GM18502 (cell line): ENCODE measurements around the gene HEATR9.

Experiments
- ATAC-seq: cut with Tn5 transposase; IDR thresholded peaks from one replicate; pipeline ENCODE4 v1.9.1; 2021; ENCODE audit warnings: mild to moderate bottlenecking; ENCODE audit not compliant: unreplicated experiment, poor library complexity

HEATR9 gene

DNA sequence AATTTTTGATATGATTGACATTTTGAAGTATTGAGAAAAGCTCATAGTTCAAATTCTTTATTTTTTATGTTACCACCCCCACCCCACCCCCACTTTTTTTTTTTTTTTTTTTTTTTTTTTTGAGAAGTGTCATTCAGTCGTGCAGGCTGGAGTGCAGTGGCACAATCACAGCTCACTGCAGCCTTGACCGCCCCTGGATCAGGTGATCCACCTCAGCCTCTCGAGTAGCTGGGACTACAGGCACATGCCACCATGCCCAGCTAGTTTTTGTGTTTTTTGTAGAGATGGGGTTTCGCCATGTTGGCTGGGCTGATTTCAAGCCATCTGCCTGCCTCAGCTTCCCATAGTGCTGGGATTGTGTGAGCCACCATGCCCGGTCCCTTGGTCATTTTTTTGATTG is 52.0 kb downstream of the HEATR9 start:
- ATAC-seq, result no peak

DNA sequence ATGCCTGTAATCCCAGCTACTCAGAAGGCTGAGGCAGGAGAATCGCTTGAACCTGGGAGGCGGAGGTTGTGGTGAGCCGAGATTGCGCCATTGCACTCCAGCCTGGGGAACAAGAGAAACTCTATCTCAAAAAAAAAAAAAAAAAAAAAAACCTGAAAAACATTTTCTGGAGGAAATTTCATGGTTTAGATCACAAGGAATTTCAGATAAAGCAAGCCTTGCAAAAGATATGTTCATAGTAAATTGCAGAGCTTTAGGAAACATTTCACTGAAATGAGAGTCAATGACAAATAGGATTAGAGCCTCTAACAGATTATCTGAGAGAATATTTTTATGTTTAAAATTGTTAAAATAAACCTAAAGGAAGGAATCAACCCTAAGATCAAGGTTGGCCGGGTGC is 56.2 kb downstream of the HEATR9 start:
- no peak for ATAC-seq

DNA sequence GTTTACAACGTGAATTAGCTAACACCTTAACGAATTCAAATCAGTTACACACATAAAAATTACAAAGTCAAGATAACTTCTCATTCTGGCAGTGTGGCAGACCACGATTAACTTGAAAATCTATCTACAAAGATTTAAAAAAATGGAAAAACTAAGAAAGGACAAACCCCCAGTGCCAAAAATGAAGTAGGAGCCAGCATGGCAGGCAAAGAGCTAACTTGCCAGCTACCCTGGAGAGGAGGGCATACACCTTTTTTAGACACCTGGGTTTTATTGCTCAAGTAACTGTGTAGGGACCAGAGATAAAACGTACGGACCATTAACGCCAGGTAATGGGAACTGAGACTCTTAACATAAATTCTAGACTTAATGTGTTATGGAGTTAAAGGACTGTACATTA is 56.9 kb downstream of the HEATR9 start:
- ATAC-seq, result no peak

DNA sequence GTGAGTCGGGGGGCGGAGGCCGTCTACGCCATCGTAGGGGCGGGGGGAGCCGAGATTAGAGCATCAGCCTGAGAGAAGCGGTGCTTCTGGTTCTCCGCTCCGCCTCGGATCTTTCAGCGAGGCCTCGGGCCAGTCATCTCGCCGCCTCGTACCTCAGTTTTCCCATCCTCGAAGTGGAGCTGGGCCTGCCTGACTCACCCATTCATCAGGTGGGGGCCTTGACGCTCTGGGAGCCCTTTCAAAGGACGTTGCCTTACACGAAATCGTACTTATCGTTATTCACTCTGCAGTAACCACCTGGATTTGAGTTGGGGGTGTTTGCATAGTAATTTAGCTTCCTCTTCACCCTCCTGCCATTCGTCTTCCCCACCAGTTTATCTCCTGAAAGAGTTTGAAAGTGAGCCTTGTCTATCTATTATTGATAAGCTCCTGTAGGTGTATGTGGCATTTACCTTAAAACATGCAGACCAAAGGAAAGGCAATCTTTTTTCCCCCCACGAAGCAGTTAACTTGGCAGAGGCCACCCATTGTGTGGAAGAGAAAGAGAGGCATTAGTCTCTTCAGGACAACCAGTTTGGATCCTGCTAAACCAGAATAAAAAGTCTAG is 58.7 kb downstream of the HEATR9 start:
- ATAC-seq, result no peak

DNA sequence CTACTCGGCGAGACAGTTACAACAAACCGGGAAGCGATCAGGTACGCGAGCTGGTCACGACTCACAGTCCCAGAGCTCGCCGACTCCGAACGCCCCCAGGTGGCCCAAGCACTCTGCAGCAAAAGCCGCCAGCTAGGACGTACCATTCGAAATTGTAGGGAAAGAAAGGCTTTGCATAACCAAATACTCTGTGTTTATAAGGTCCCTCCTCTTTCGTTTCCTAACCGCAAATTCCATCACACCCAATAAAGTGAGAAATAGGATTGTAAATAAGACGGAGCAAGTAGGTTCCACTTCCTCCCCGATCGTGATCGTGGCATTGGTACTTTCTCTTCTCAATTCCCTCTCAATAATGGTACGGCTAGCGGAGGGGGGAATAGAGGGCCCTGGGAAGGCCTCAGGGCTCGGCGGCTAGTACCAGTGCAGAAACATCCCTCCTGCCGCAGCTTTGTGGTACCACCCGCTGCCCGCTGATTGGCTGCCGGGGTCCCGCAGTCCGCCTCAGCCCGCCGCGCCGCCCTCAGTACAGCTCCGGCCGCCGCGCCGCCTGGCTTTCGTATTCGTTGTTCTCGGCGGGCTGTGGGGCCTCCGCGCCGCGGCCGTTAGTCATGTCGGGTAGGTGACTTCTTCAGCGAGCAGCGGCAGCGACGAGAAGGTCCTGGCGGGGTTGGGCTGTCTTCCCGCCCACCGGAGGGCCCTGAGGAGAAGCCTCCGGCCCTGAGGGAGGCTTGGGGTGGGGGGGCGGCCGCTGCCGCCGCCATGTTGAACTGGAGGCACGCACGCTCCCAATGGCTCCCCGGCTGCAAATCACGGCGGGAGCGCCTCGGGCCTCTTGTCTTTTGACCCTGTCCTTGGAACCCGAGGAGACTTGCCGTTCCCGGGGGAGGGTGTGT is 59.5 kb downstream of the HEATR9 start, which contains the start of gene TAF15:
Gene TAF15 (plus strand): TSS at position 523 of the 893 bp plus-strand sequence. CDS start 86 bp downstream, at position 609.
- peak; percentile 93 for ATAC-seq

DNA sequence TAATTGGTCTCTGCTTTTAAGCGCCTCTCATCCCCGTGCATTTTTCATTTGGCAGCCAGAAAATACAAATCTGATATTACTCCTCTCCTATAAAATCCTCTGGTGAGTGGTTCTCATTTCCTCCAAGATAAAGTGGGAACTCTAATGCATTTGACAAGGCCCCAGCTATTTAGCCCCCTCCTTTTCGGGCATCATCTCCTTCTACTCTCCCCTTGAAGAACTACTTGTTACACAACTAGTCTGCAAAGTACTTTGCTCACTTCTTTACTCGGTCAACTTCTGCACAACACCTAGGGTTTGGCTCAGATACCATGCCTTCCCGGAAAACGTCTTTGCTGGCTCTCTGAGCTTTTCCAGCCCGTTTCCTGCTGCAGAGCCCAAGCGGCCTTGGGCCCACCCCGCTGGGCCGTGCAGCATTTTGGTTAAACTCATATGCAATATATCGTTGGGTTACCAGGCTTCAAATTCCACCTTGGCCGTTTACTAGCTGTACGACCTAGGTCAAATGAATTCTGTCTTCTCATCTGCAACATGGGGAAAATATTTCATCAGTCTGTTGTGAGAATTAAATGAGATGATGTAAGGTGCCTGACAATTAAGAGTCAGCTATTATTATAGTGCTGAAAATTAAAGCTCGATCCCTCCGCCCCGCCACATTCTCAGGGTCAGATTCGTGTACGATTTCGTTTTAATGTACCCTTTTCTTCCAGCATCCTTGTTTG is 60.3 kb downstream of the HEATR9 start:
- ATAC-seq, result no peak

DNA sequence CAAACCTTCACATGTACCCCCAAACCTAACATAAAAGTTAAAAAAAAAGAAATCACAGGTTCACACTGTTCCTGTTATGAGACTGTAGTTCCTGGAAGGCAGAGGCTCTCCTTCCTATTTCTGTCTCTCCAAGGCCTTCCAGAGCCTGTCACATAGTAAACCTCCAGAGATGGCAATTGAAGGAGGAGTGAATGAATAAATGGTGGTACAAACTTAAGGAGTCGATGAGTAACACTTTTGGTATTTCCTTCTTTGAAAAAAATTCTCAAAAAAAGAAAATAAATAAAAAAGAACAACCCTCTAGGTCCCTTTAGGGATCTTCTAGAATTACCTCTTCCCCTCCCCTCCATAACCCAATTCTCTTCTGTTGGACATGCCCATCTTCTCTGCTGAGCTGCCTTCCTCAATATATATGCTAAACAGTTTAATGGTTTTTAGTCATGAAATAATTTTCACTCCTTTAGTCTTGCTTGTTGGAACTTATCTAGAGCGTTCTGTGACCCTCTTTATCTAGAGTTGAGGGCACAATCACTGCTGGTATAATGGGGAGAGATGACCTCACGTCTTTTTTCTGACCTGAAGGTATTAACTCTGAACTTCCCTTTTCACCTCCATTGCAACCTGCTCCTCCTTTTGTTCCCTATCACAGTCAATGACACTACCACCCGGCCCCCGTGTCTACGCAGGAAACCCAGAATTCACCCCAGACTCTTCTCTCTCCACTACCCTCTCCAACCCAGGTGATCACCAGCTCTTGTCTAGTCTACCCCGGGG is 61.1 kb downstream of the HEATR9 start:
- no peak for ATAC-seq
